ENCODE results near the gene NEFH.

Gene NEFH

GRCh38 chr22:29530716-29531115 lies 50.7 kb downstream of the NEFH start:
- H3K4me3 ChIP-seq (ENCODE audit: control insufficient read depth, low read depth, low read length) = no peak overlapping the region
- TF ChIP-seq CTCF (conservative IDR thresholded peaks at IDR 0.05; ENCODE audit: control insufficient read depth, insufficient read depth, low read depth, low read length) = no peak
- DNase-seq (ENCODE audit: low read depth) = no peak

- no peak overlapping the region for H3K4me3 ChIP-seq (ENCODE audit: control insufficient read depth, low read depth, low read length)
- peak; percentile 12 for DNase-seq (ENCODE audit: low read depth)
- no peak for TF ChIP-seq CTCF (conservative IDR thresholded peaks at IDR 0.05; ENCODE audit: control insufficient read depth, insufficient read depth, low read depth, low read length)
These were observed 51.4 kb downstream of the NEFH start for GRCh38 chr22:29531419-29531818.

GRCh38 chr22:29536411-29536810 lies 56.4 kb downstream of the NEFH start:
- TF ChIP-seq CTCF (conservative IDR thresholded peaks at IDR 0.05; ENCODE audit: control insufficient read depth, insufficient read depth, low read depth, low read length) = no peak
- no peak overlapping the region for H3K4me3 ChIP-seq (ENCODE audit: control insufficient read depth, low read depth, low read length)
- DNase-seq (ENCODE audit: low read depth) = no peak

- no peak for DNase-seq (ENCODE audit: low read depth)
- no peak overlapping the region for H3K4me3 ChIP-seq (ENCODE audit: control insufficient read depth, low read depth, low read length)
- TF ChIP-seq CTCF (conservative IDR thresholded peaks at IDR 0.05; ENCODE audit: control insufficient read depth, insufficient read depth, low read depth, low read length) = no peak
These were observed 59.1 kb downstream of the NEFH start for GRCh38 chr22:29539105-29539504.
